HL-60 (cell line): ENCODE data around the gene ELMO1.

Experiments
- DNase-seq, 2 experiments: peaks; one replicate each; pipeline ENCODE4 v3.0.0-alpha.2; 2010 to 2020; ENCODE audit warnings: low read depth in 1 of 2, low spot score in 1 of 2
- H3K27ac ChIP-seq: fragments of 250-450 bp; sonication (Bioruptor Pico); replicated peaks from 2 replicates; pipeline ENCODE4 v1.5.1; 2020; ENCODE audit warnings: mild to moderate bottlenecking, moderate library complexity
- H3K27me3 ChIP-seq: fragments of 250-450 bp; sonication (Bioruptor Pico); 2 replicates; pipeline ENCODE4 v1.5.1; 2021; ENCODE audit warnings: mild to moderate bottlenecking, moderate library complexity; ENCODE audit not compliant: insufficient read depth, poor library complexity, severe bottlenecking
- H3K4me3 ChIP-seq: replicated peaks from 2 replicates; pipeline ENCODE4 v1.5.1; 2011; ENCODE audit warnings: mild to moderate bottlenecking, control low read depth, low read length; ENCODE audit not compliant: insufficient read depth
- CTCF ChIP-seq: IDR thresholded peaks from one replicate; pipeline ENCODE4 v1.5.1; 2011; ENCODE audit warnings: low read length, control low read depth, inconsistent platforms; ENCODE audit not compliant: insufficient read depth
- GABPA ChIP-seq: IDR thresholded peaks from 2 replicates; pipeline ENCODE4 v1.6.1; 2012; ENCODE audit warnings: low read depth
- POLR2AphosphoS5 ChIP-seq: IDR thresholded peaks from 2 replicates; pipeline ENCODE4 v1.6.1; 2012; ENCODE audit warnings: low read depth
- REST ChIP-seq: IDR thresholded peaks from 2 replicates; pipeline ENCODE4 v1.6.1; 2012; ENCODE audit warnings: low read depth; ENCODE audit not compliant: insufficient replicate concordance
- SPI1 ChIP-seq: IDR thresholded peaks from 2 replicates; pipeline ENCODE4 v1.6.1; 2012; ENCODE audit warnings: low read depth, mild to moderate bottlenecking, borderline replicate concordance

The ELMO1 gene

GRCh38 chr7:36985866-36986400, 462.7 kb downstream of the ELMO1 start:
- H3K4me3 ChIP-seq: no peak overlapping the region
- no peak overlapping the region for H3K27ac ChIP-seq
- no peak for DNase-seq
- no peaks in the 10 kb centered on the region for H3K27me3 ChIP-seq
- TF ChIP-seq GABPA: no peak
- no peak for TF ChIP-seq CTCF
- TF ChIP-seq REST: no peak
- no peak for TF ChIP-seq POLR2AphosphoS5
- TF ChIP-seq SPI1: no peak

DNA sequence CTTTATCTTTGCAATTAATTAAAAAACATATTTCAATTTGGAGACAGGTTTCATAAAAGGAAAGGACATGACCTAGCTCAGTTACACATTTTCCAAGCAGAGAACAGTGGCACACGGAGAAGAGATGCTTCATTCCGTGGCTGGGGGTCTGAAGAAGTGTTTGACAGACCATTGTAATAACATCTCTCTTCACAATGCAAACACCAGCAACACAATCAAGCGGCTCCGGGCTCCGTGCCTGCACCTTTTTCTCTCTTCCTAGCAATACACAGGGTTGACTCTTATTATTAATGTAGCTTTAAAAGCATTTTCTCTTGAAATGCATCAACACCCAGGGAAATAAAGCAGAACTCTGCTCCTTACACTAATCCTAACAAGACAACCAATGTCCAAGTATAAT, 463.3 kb downstream of the ELMO1 start:
- no peak for DNase-seq
- TF ChIP-seq POLR2AphosphoS5: no peak
- TF ChIP-seq SPI1: no peak
- no peak for TF ChIP-seq GABPA
- Histone ChIP-seq H3K4me3 (no peak overlapping the region), H3K27ac (no peak overlapping the region), H3K27me3 (no peaks in the 10 kb centered on the region)

DNA sequence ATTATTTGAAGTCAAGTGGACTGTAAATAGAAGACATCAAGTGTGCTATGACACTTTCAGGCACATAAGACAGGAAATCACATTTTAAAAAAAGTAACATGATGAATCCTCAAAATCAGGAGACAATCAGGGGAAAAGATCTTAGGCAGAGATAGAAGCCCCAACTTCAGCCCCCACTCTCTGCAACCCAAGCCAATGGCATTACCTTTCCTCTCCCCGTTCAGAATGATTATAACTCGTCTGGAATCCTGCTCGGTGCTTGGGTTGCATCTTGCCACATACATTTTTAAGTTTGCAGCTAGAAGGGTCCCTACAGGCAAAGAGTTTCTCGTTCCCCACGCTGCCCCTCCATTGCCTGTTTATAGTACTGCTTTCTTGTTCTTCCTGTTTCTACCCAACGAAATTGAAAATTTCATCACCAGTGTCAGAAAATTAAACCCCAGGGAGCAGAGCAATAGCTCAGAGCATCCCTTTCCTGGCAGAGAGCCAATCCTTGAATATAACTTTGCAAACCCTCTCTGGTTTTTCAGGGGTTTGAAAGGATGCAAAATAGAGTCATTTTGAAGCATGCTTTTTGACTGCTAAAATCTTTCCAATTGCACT, 463.9 kb downstream of the ELMO1 start:
- peak; percentile 57 to 70 for DNase-seq
- TF ChIP-seq REST (no peak), POLR2AphosphoS5 (no peak), GABPA (no peak), CTCF (no peak), SPI1 (no peak)
- Histone ChIP-seq H3K27me3 (no peaks in the 10 kb centered on the region), H3K4me3 (no peak overlapping the region), H3K27ac (0 out of 2 replicates have a peak overlapping the region, but pooled peaks have one; percentile 6)

DNA sequence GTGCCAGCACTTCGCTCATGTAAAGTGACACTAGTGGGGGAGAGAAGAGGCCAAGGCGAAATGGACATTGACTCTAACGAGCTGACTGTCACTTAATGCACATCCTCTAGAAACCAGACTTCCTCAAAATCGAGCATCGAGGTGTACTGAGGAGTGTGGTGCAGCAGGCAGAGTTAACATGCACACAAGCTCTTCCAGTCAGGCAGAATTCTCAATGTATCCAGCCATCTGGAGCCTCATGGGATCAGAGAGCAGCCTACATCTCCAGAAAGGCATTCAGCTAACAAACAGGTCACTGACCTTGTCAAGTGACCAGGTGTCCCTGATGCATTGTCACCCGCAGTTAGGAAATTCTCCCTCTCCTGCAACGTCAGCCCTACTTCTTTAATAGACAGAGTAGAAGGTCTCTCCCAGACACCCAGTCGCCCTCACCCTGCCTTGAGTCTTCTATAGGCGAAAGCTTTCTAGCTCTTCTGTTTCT, 464.6 kb downstream of the ELMO1 start:
- Histone ChIP-seq H3K4me3 (no peak overlapping the region), H3K27ac (no peak overlapping the region), H3K27me3 (no peaks in the 10 kb centered on the region)
- peak in 1 of 2 experiments; percentile 56 for DNase-seq
- TF ChIP-seq CTCF: no peak
- no peak for TF ChIP-seq REST
- TF ChIP-seq POLR2AphosphoS5: no peak
- peak; percentile 94 for TF ChIP-seq SPI1
